Measurements from ENCODE around the gene ABCA2.
A peak's percentile ranks its signal among the peaks of the same experiment; 100 is the strongest.

The ABCA2 gene

DNA sequence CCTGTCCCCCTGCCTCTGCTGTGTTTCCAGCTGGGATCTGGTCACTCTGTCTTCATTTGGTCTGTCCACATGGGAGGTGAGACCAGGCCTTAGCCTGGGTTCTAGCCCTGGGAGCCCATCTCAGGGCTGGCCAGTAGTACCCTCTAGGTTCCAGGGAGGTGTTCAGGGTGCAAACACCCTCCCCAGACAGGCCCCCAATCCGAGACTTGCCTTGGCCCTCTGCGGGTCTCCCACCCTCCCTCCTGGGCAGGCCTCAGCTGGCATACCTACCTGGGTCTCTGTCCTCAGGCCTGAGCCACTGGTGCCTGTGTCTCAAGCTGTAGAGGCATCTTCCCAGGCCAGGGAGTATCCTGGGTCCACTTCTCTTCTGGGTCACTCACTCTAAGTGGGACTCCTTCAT, 43.2 kb upstream of the ABCA2 start:
- DNase-seq (ENCODE audit: low read depth): no peak

DNA sequence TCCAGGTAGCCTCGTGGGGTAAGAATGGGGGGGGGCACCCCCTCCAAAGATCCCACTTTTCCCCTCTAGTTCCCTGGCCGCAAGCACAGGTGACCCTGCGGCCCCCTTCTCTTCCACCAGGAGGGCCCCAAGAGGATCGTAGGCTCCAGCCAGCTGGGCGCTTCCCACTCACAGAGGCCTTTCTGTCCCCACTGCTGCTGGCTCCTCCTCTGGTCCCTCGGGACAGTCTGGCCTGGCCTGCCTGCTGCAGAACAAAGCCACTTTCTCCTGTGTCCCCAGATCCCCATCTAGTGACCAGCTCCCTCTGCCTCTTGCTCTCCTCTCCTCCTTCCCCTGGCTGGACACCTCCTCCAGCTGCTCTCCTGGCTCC, 42.9 kb upstream of the ABCA2 start:
- no peak for DNase-seq (ENCODE audit: low read depth)
- H3K4me3 ChIP-seq (ENCODE audit: low read length): peak overlapping the region; percentile 32
- TF ChIP-seq, protein P1, sequence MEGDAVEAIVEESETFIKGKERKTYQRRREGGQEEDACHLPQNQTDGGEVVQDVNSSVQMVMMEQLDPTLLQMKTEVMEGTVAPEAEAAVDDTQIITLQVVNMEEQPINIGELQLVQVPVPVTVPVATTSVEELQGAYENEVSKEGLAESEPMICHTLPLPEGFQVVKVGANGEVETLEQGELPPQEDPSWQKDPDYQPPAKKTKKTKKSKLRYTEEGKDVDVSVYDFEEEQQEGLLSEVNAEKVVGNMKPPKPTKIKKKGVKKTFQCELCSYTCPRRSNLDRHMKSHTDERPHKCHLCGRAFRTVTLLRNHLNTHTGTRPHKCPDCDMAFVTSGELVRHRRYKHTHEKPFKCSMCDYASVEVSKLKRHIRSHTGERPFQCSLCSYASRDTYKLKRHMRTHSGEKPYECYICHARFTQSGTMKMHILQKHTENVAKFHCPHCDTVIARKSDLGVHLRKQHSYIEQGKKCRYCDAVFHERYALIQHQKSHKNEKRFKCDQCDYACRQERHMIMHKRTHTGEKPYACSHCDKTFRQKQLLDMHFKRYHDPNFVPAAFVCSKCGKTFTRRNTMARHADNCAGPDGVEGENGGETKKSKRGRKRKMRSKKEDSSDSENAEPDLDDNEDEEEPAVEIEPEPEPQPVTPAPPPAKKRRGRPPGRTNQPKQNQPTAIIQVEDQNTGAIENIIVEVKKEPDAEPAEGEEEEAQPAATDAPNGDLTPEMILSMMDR (IDR thresholded peaks at IDR 0.05; ENCODE audit: insufficient read depth, low read depth, low read length, missing control alignments): peak; percentile 11

More for the DNA sequence above, 43.2 kb upstream of the ABCA2 start:
- TF ChIP-seq, protein P1 (IDR thresholded peaks at IDR 0.05; ENCODE audit: insufficient read depth, low read depth, low read length, missing control alignments): no peak
- no peak overlapping the region for H3K4me3 ChIP-seq (ENCODE audit: low read length)

DNA sequence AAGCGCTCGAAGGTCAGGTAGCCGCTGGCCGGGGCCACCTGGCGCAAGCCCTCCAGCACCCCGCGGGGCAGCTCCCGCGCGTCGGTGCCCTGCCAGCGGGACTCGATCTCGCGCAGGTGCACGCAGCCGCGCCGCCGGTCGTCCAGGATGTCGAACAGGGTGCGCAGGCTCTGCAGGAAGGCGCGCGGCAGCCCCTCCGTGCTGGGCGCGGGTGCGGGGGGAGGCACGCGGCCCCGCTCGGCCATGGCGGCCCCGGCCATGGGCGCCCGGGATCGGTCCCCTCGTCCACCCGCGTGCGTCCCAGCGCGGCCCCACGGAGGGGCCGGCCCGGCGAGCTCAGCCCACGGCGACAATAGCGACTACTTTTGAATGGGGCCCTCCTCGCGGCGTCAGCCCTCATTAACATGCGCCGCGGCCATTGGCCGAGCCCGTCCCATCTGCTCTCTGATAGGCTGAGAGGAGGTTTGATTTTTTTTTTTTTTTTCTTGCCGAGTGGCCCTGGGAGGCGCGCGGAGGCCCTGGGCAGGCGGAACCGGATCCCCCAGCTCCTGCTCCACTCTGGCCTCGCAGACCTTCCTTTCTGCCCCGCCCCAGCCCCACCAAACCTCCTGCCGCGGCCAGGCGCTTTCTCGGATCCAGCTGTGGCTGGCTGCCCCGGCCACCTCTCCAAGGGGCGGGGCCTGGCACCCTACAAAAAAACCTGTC, 42.3 kb upstream of the ABCA2 start, which contains the start of gene SAPCD2:
Gene SAPCD2, minus strand, starts transcription at position 357 of the 705 bp plus-strand sequence. Its CDS starts 97 bp downstream, at position 260.
- peak within 1 kb of the TSS; percentile 40 for H3K4me3 ChIP-seq (ENCODE audit: low read length)
- TF ChIP-seq, protein P1 (IDR thresholded peaks at IDR 0.05; ENCODE audit: insufficient read depth, low read depth, low read length, missing control alignments): no peak
- peak; percentile 90 for DNase-seq (ENCODE audit: low read depth)

DNA sequence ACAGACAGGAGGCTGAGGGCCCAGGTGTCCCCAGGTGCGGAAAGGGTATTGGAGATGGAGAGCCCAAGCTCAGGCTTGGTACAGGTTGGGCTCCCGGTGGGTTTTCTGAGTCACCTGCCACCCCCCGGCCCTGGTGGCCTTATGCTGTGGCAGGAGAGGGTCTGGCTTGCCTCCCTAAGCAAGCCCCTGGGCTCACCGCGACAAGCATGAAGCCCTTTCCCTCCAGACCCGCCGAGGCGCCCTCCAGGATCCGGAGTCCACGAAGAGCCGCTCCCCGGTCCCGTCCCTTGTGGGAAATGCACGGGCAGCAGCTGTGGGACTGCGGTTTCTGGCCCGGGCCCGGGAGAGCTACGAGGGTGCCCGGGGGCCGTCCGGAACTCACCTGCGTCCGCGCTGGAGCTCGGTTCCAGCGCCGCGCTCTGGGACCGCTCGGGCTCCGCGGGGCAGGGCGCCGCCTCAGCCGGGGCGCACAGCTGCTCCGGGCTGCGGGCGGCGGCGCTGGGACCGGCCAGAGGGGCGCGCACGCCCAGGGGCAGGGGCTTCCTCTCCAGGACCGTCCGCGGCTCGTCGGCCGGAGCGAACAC, 41.6 kb upstream of the ABCA2 start:
- H3K4me3 ChIP-seq (ENCODE audit: low read length): peak overlapping the region; percentile 40
- TF ChIP-seq, protein P1 (IDR thresholded peaks at IDR 0.05; ENCODE audit: insufficient read depth, low read depth, low read length, missing control alignments): no peak
- DNase-seq (ENCODE audit: low read depth): no peak

DNA sequence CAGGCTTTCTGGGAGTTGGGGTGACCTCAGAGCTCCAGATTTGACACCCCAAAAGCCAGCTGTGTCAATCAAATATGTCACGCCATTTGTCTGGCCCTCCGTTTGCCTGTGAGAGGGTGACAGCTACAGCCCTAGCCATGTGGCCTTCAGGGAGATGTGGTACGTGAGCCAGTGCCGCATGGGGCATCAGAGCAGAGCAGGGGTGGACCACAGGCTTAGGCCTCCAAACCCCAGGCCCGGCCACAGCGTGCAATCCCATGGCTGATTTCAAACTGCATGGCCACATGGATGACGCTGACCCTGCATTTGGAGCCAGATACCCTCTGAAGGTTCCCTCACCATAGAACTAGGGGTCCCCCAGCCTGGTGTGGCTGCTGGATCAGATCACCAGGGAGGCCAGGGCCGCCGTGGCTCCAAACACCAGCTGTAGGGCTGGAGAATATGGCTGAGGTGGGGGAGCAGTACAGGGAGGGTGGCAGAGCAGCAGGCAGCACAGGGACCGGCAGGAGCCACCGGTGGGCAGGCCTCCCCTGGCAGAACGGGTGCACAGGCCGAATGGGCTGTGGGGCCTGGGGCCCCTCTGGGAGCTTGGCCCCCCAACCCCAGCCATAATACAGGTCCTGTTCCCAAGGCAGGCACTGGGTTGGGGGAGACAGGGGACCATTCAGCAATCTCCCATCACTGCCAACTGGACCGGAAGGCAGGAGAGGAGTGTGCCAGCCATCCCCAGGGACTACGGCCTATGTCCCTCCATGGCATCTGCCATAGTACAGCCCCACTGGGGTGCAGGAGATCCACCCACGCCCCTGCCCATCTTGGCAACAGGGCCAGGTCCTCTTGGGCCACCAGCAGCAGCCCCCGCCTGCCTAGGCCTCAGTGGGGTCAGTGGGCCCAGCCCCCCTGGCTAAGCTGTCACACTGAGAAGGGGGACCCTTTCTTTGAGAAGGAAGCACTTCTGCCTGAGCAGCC, 40.8 kb upstream of the ABCA2 start:
- no peak for DNase-seq (ENCODE audit: low read depth)
- TF ChIP-seq, protein P1 (IDR thresholded peaks at IDR 0.05; ENCODE audit: insufficient read depth, low read depth, low read length, missing control alignments): no peak
- H3K4me3 ChIP-seq (ENCODE audit: low read length): peak overlapping the region; percentile 40

DNA sequence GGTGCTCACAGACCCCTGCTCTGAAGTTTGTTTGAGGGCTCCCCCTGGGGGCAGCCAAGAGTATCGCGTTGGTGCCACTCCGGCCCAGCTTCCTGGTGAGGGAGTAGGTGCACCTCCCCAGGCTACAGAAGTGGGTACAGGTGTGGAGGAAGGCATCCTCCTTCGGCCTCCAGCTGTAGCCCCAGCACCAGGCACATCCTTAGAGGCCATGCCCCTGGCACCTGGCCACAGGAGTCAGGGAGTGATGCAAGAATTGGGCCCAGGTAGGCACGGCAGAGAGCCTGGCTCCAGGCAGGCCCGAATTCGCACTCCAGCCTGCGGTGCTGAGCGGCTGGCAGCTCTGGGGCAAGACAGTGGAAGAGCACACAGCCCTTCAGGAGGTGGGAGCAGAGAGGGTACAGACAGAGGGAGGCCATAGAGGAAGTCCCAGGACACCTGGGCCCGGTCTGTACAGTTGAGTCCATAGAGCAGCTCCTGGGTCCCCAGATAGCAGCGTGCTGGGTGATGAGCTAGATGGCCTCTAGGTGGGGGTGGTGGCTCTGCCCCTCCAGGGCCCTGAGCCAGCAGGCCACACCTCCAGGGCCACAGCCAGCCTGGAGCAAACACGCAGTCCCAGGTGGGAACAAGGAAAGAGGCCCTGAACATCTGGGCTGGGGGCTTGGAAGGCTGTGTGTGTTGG, 40.0 kb upstream of the ABCA2 start:
- DNase-seq (ENCODE audit: low read depth): peak; percentile 86
- no peak overlapping the region for H3K4me3 ChIP-seq (ENCODE audit: low read length)
- TF ChIP-seq, protein P1 (IDR thresholded peaks at IDR 0.05; ENCODE audit: insufficient read depth, low read depth, low read length, missing control alignments): peak; percentile 84
